GM10847 (cell line): ENCODE measurements around the gene HENMT1.

Experiments
- POLR2A ChIP-seq: IDR thresholded peaks from 2 replicates; pipeline ENCODE4 v1.6.1; 2011; ENCODE audit not compliant: insufficient read length; ENCODE audit errors: extremely low read depth

Gene HENMT1

GRCh38 chr1:108646265-108646647, 14.6 kb downstream of the HENMT1 start:
- TF ChIP-seq POLR2A: no peak

- no peak for TF ChIP-seq POLR2A
These were observed 15.2 kb downstream of the HENMT1 start for GRCh38 chr1:108645564-108646184.

- TF ChIP-seq POLR2A: no peak
These were observed 15.9 kb downstream of the HENMT1 start for GRCh38 chr1:108644984-108645383.

- TF ChIP-seq POLR2A: no peak
These were observed 17.2 kb downstream of the HENMT1 start for GRCh38 chr1:108643492-108644335.

- TF ChIP-seq POLR2A: no peak
These were observed 20.9 kb downstream of the HENMT1 start for GRCh38 chr1:108639899-108640560.

GRCh38 chr1:108636876-108637275, 24.0 kb downstream of the HENMT1 start:
- TF ChIP-seq POLR2A: no peak

- no peak for TF ChIP-seq POLR2A
These were observed 26.4 kb downstream of the HENMT1 start for GRCh38 chr1:108634521-108634920.

- TF ChIP-seq POLR2A: no peak
These were observed 32.2 kb downstream of the HENMT1 start for GRCh38 chr1:108628665-108629064.

- TF ChIP-seq POLR2A: no peak
These were observed 32.9 kb downstream of the HENMT1 start for GRCh38 chr1:108627951-108628350.

GRCh38 chr1:108627256-108627655, 33.6 kb downstream of the HENMT1 start:
- TF ChIP-seq POLR2A: no peak

- no peak for TF ChIP-seq POLR2A
These were observed 36.8 kb downstream of the HENMT1 start for GRCh38 chr1:108624069-108624468.

- no peak for TF ChIP-seq POLR2A
These were observed 43.2 kb downstream of the HENMT1 start for GRCh38 chr1:108617724-108618056.

GRCh38 chr1:108617008-108617723, 43.7 kb downstream of the HENMT1 start:
- no peak for TF ChIP-seq POLR2A

- no peak for TF ChIP-seq POLR2A
These were observed 45.3 kb downstream of the HENMT1 start for GRCh38 chr1:108615544-108615943.

GRCh38 chr1:108612496-108612895, 48.4 kb downstream of the HENMT1 start:
- no peak for TF ChIP-seq POLR2A
